Measurements from ENCODE around the gene SLC24A3. TPM values are rescaled to one million over a fixed set of nuclear protein-coding genes. Genes with fewer than 3 reads are reported as not detected.

Gene SLC24A3
- total RNA-seq, 1 donor from 2014 or later, result 0.11 TPM

GRCh38 chr20:19486446-19486845 lies 274.0 kb downstream of the SLC24A3 start:
- no peaks in the 10 kb centered on the region for H3K27me3 Mint-ChIP-seq (ENCODE audit: unreplicated experiment)

DNA sequence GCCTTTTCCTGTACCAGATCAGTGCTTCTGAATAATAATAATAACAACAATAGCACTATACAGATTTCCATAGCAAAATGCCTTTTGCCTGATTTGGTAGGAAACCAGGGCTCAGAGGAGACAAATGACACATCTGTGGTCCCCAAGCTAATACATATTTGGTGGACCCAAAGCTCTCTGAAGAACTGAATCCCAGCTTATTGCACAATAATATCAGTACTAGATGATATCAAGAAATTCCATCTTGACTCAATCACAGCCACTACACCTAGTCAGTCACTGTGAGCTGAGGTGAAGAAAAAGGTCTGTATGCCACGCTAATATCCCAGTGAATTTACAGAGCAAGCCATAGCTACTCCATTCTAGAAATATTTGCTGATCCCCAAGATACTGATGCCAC lies 275.0 kb downstream of the SLC24A3 start:
- TF ChIP-seq CTCF (IDR thresholded peaks at IDR 0.05), result no peak
- H3K9me3 Mint-ChIP-seq (ENCODE audit: unreplicated experiment), result no peaks in the 10 kb centered on the region
- no peak overlapping the region for H3K27ac Mint-ChIP-seq (ENCODE audit: unreplicated experiment)
- no peak for DNase-seq (ENCODE audit: extremely low spot score, unreplicated experiment)
- no peaks in the 10 kb centered on the region for H3K36me3 Mint-ChIP-seq (ENCODE audit: unreplicated experiment)
- H3K27me3 Mint-ChIP-seq (ENCODE audit: unreplicated experiment), result no peaks in the 10 kb centered on the region
- H3K4me3 Mint-ChIP-seq (ENCODE audit: unreplicated experiment), result no peak overlapping the region
- H3K4me1 Mint-ChIP-seq (ENCODE audit: unreplicated experiment), result no peaks in the 10 kb centered on the region

More at GRCh38 chr20:19486446-19486845, 274.0 kb downstream of the SLC24A3 start:
- H3K4me1 Mint-ChIP-seq (ENCODE audit: unreplicated experiment), result no peaks in the 10 kb centered on the region
- H3K9me3 Mint-ChIP-seq (ENCODE audit: unreplicated experiment), result no peaks in the 10 kb centered on the region
- no peaks in the 10 kb centered on the region for H3K36me3 Mint-ChIP-seq (ENCODE audit: unreplicated experiment)
- no peak overlapping the region for H3K27ac Mint-ChIP-seq (ENCODE audit: unreplicated experiment)
- no peak overlapping the region for H3K4me3 Mint-ChIP-seq (ENCODE audit: unreplicated experiment)
- no peak for DNase-seq (ENCODE audit: extremely low spot score, unreplicated experiment)
- no peak for TF ChIP-seq CTCF (IDR thresholded peaks at IDR 0.05)

- no peaks in the 10 kb centered on the region for H3K36me3 Mint-ChIP-seq (ENCODE audit: unreplicated experiment)
Measured at GRCh38 chr20:19491241-19491640, 278.8 kb downstream of the SLC24A3 start.

GRCh38 chr20:19492116-19492515 lies 279.7 kb downstream of the SLC24A3 start:
- Mint-ChIP-seq H3K9me3 (ENCODE audit: unreplicated experiment) (peaks cover 3% of the 10 kb centered on the region), H3K4me3 (ENCODE audit: unreplicated experiment) (no peak overlapping the region), H3K4me1 (ENCODE audit: unreplicated experiment) (no peaks in the 10 kb centered on the region), H3K27ac (ENCODE audit: unreplicated experiment) (no peak overlapping the region), H3K27me3 (ENCODE audit: unreplicated experiment) (no peaks in the 10 kb centered on the region), H3K36me3 (ENCODE audit: unreplicated experiment) (no peaks in the 10 kb centered on the region)
- no peak for TF ChIP-seq CTCF (IDR thresholded peaks at IDR 0.05)
- no peak for DNase-seq (ENCODE audit: extremely low spot score, unreplicated experiment)

More at GRCh38 chr20:19491241-19491640, 278.8 kb downstream of the SLC24A3 start:
- no peak overlapping the region for H3K4me3 Mint-ChIP-seq (ENCODE audit: unreplicated experiment)
- H3K9me3 Mint-ChIP-seq (ENCODE audit: unreplicated experiment), result peaks cover 3% of the 10 kb centered on the region
- no peaks in the 10 kb centered on the region for H3K27me3 Mint-ChIP-seq (ENCODE audit: unreplicated experiment)
- no peak for TF ChIP-seq CTCF (IDR thresholded peaks at IDR 0.05)
- no peaks in the 10 kb centered on the region for H3K4me1 Mint-ChIP-seq (ENCODE audit: unreplicated experiment)
- DNase-seq (ENCODE audit: extremely low spot score, unreplicated experiment), result no peak
- H3K27ac Mint-ChIP-seq (ENCODE audit: unreplicated experiment), result no peak overlapping the region

DNA sequence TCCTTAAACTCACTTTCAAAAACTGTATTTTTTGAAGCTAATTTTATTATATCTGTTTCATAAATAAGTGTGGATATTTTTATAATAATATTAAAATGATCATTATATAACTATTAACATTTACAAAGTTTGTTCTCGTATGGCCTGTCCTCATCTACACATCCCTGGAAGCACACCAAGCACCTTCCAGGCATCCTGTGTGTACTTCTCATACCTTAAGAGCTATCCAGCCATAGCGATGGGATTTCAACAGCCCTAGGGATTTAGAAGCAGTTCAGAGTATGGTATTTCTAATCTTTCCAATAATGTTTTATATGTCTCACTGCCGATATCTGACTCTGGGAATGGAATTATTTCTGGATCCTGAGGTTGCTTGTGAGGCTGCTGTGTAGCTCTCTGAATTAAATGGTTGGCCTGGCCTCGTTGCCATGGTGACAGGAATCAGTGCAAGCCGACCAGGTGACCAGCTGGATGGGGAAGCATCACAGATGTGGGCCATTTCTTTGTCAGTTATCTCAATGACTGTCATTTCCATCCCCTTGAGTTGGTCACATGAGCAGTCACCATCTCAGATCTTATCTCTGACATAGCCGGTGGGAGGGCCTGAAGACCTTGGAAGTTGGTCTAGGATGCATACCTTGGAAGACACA lies 280.4 kb downstream of the SLC24A3 start:
- H3K9me3 Mint-ChIP-seq (ENCODE audit: unreplicated experiment), result peaks cover 3% of the 10 kb centered on the region

More for the DNA sequence above, 280.4 kb downstream of the SLC24A3 start:
- no peaks in the 10 kb centered on the region for H3K4me1 Mint-ChIP-seq (ENCODE audit: unreplicated experiment)
- H3K27me3 Mint-ChIP-seq (ENCODE audit: unreplicated experiment), result no peaks in the 10 kb centered on the region
- TF ChIP-seq CTCF (IDR thresholded peaks at IDR 0.05), result no peak
- no peaks in the 10 kb centered on the region for H3K36me3 Mint-ChIP-seq (ENCODE audit: unreplicated experiment)
- H3K27ac Mint-ChIP-seq (ENCODE audit: unreplicated experiment), result no peak overlapping the region
- no peak overlapping the region for H3K4me3 Mint-ChIP-seq (ENCODE audit: unreplicated experiment)
- no peak for DNase-seq (ENCODE audit: extremely low spot score, unreplicated experiment)
